NCI-H2029 (cell line): ENCODE measurements around the gene KRT74.

Experiments
- DNase-seq: peaks from one replicate; lab custom pipeline; 2025; lab: John Stamatoyannopoulos, UW

KRT74 gene

GRCh38 chr12:52519826-52520662, 53.6 kb downstream of the KRT74 start, which contains the start of gene KRT5:
Gene KRT5, minus strand, starts transcription at chr12:52520394. Its CDS starts 98 bp downstream, at chr12:52520296.
- no peak for DNase-seq

GRCh38 chr12:52519387-52519703, 54.3 kb downstream of the KRT74 start:
- DNase-seq = no peak

GRCh38 chr12:52518574-52519386, 54.9 kb downstream of the KRT74 start:
- DNase-seq = no peak

GRCh38 chr12:52517888-52518287, 55.8 kb downstream of the KRT74 start:
- no peak for DNase-seq

- DNase-seq = no peak
These were observed 56.4 kb downstream of the KRT74 start for GRCh38 chr12:52517005-52517835.

GRCh38 chr12:52515927-52516831, 57.5 kb downstream of the KRT74 start:
- DNase-seq = no peak
